ENCODE results near the gene FOXJ3. TPM values are rescaled to one million over a fixed set of nuclear protein-coding genes. Genes with fewer than 3 reads are reported as not detected.

FOXJ3 gene
- total and polyA plus RNA-seq, 2 of the 8 experiments (the other 6 are each of a cell fraction or from before 2014, with no cell fraction given): 48.6 to 51.9 TPM

DNA sequence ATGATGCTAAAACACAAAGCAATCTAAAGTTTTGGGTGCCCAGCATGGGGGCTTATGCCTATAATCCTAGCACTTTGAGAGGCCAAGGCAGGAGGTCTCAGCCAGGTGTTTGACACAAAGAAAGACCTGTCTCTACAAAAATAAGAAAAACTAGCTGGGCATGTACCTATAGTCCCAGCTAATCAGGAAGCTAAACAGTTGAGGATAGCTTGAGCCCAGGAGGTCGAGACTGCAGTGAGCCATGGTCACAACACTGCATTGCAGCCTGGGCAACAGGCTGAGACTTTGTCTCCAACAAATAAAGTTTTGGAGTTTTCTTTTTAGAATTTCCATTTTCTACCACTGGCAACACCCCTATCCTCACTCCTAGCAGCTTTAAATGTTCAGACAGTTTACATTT lies 115.4 kb downstream of the FOXJ3 start (continued):
- no peak for TF ChIP-seq RNF2 (IDR thresholded peaks at IDR 0.05; ENCODE audit: borderline replicate concordance, low read depth, low read length, missing control alignments, poor library complexity, severe bottlenecking)
- TF ChIP-seq, protein P1, sequence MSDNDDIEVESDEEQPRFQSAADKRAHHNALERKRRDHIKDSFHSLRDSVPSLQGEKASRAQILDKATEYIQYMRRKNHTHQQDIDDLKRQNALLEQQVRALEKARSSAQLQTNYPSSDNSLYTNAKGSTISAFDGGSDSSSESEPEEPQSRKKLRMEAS (IDR thresholded peaks at IDR 0.05): no peak
- TF ChIP-seq, protein P2, sequence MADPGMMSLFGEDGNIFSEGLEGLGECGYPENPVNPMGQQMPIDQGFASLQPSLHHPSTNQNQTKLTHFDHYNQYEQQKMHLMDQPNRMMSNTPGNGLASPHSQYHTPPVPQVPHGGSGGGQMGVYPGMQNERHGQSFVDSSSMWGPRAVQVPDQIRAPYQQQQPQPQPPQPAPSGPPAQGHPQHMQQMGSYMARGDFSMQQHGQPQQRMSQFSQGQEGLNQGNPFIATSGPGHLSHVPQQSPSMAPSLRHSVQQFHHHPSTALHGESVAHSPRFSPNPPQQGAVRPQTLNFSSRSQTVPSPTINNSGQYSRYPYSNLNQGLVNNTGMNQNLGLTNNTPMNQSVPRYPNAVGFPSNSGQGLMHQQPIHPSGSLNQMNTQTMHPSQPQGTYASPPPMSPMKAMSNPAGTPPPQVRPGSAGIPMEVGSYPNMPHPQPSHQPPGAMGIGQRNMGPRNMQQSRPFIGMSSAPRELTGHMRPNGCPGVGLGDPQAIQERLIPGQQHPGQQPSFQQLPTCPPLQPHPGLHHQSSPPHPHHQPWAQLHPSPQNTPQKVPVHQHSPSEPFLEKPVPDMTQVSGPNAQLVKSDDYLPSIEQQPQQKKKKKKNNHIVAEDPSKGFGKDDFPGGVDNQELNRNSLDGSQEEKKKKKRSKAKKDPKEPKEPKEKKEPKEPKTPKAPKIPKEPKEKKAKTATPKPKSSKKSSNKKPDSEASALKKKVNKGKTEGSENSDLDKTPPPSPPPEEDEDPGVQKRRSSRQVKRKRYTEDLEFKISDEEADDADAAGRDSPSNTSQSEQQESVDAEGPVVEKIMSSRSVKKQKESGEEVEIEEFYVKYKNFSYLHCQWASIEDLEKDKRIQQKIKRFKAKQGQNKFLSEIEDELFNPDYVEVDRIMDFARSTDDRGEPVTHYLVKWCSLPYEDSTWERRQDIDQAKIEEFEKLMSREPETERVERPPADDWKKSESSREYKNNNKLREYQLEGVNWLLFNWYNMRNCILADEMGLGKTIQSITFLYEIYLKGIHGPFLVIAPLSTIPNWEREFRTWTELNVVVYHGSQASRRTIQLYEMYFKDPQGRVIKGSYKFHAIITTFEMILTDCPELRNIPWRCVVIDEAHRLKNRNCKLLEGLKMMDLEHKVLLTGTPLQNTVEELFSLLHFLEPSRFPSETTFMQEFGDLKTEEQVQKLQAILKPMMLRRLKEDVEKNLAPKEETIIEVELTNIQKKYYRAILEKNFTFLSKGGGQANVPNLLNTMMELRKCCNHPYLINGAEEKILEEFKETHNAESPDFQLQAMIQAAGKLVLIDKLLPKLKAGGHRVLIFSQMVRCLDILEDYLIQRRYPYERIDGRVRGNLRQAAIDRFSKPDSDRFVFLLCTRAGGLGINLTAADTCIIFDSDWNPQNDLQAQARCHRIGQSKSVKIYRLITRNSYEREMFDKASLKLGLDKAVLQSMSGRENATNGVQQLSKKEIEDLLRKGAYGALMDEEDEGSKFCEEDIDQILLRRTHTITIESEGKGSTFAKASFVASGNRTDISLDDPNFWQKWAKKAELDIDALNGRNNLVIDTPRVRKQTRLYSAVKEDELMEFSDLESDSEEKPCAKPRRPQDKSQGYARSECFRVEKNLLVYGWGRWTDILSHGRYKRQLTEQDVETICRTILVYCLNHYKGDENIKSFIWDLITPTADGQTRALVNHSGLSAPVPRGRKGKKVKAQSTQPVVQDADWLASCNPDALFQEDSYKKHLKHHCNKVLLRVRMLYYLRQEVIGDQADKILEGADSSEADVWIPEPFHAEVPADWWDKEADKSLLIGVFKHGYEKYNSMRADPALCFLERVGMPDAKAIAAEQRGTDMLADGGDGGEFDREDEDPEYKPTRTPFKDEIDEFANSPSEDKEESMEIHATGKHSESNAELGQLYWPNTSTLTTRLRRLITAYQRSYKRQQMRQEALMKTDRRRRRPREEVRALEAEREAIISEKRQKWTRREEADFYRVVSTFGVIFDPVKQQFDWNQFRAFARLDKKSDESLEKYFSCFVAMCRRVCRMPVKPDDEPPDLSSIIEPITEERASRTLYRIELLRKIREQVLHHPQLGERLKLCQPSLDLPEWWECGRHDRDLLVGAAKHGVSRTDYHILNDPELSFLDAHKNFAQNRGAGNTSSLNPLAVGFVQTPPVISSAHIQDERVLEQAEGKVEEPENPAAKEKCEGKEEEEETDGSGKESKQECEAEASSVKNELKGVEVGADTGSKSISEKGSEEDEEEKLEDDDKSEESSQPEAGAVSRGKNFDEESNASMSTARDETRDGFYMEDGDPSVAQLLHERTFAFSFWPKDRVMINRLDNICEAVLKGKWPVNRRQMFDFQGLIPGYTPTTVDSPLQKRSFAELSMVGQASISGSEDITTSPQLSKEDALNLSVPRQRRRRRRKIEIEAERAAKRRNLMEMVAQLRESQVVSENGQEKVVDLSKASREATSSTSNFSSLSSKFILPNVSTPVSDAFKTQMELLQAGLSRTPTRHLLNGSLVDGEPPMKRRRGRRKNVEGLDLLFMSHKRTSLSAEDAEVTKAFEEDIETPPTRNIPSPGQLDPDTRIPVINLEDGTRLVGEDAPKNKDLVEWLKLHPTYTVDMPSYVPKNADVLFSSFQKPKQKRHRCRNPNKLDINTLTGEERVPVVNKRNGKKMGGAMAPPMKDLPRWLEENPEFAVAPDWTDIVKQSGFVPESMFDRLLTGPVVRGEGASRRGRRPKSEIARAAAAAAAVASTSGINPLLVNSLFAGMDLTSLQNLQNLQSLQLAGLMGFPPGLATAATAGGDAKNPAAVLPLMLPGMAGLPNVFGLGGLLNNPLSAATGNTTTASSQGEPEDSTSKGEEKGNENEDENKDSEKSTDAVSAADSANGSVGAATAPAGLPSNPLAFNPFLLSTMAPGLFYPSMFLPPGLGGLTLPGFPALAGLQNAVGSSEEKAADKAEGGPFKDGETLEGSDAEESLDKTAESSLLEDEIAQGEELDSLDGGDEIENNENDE (IDR thresholded peaks at IDR 0.05; ENCODE audit: insufficient replicate concordance, low read length): no peak
- TF ChIP-seq RAD21 (IDR thresholded peaks at IDR 0.05 in 1 of 2, conservative IDR thresholded peaks at IDR 0.05 in 1 of 2; ENCODE audit: low read depth in 2 of 2, low read length in 2 of 2): no peak
- no peak for TF ChIP-seq BCL11A (IDR thresholded peaks at IDR 0.05; ENCODE audit: low read depth in 2 of 2, low read length in 2 of 2)
- no peak for TF ChIP-seq JUN (IDR thresholded peaks at IDR 0.05; ENCODE audit: low read depth, low read length)
- TF ChIP-seq RFX5 (IDR thresholded peaks at IDR 0.05; ENCODE audit: borderline replicate concordance, low read depth, low read length): no peak
- TF ChIP-seq TAF1 (IDR thresholded peaks at IDR 0.05; ENCODE audit: low read depth, low read length): no peak

Data from H1 (cell line).